Measurements from ENCODE around the gene IGF1.
"Not testable (repeated sequence)": the region's sequence is repeated elsewhere in the genome, so short reads cannot be mapped to it uniquely, and the experiment has no call there.

IGF1 gene

GRCh38 chr12:102379346-102380162 lies 100.8 kb downstream of the IGF1 start:
- DNase-seq (ENCODE audit: low spot score): no peak

DNA sequence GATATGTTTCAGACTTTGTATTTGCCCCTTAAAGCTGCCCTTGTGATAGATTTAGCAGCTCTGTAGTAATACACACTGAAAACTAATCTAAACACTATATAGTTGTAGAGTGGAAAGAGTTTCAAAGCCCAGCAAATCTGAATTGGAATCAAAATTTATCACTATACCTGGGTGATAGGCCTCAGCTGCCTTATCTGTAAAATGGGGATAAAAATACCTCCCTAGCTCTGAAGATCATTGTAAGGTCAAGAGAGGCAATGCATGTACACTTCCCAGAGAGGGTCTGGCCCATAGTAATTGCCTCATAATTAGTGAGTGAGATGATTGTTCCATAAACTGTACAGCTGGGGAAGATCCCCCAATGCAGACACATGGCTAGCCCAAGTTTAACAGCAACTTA lies 103.6 kb downstream of the IGF1 start:
- DNase-seq (ENCODE audit: low spot score): no peak

GRCh38 chr12:102376181-102376747 lies 104.1 kb downstream of the IGF1 start:
- no peak for DNase-seq (ENCODE audit: low spot score)

- DNase-seq (ENCODE audit: low spot score): no peak
Observed at GRCh38 chr12:102374190-102374589, 106.2 kb downstream of the IGF1 start.

DNA sequence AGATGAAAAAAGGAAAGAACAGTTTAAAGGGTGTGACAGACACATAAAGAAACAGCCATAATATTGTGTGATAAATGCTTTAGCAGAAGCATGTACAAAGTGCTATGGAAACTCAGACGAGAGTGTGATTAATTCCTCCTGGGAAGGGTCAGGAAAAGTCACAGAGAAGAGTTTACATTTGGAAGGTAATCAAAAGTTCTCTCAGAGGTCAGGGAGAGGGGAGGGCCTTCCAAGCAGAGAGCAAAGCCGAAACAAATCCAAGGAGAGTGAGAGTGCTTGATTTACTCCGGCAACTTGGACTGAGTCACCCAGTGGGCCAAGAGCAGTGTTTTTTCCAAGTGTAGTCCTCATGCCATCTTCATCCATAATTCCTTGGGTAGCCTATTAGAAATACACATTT lies 108.3 kb downstream of the IGF1 start:
- no peak for DNase-seq (ENCODE audit: low spot score)

DNA sequence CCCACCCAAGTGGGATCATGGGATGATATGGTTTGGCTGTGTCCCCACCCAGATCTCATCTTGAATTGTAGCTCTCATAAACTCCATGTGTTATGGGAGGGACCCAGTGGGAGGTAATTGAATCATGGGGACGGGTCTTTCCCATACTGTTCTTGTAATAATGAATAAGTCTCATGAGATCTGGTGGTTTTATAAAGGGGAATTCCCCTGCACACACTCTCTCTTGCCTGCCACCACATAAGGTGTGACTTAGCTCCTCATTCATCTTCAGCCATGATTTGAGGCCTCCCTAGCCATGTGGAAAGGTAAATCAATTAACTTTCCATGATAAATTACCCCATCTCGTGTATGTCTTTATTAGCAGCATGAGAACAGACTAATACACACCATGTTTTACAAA lies 109.2 kb downstream of the IGF1 start:
- DNase-seq (ENCODE audit: low spot score): no peak

- no peak for DNase-seq (ENCODE audit: low spot score)
Observed at GRCh38 chr12:102369876-102370275, 110.5 kb downstream of the IGF1 start.

- no peak for DNase-seq (ENCODE audit: low spot score)
Observed at GRCh38 chr12:102365365-102365764, 115.0 kb downstream of the IGF1 start.

GRCh38 chr12:102364709-102365108 lies 115.7 kb downstream of the IGF1 start:
- no peak for DNase-seq (ENCODE audit: low spot score)

- DNase-seq (ENCODE audit: low spot score): no peak
Observed at GRCh38 chr12:102356690-102357089, 123.7 kb downstream of the IGF1 start.

GRCh38 chr12:102354281-102354680 lies 126.1 kb downstream of the IGF1 start:
- DNase-seq (ENCODE audit: low spot score): not testable (repeated sequence)

DNA sequence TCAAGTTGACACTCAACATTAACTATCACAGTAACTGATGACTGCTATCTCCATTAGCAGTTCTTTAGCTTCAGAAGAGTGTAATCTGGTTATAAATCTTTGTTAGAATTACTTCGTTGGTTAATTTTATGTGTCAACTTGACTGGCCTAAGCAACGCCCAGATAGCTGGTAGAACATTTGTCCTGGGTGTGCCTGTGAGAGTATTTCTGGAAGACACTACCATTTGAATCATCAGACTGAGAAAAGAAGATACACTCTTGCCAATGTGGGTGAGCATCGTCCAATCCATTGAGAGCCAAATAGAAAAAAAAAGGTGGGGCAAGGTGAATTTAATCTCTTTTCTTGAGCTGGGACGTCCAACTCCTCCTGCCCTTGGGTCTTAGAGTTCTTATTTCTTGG lies 129.0 kb downstream of the IGF1 start:
- DNase-seq (ENCODE audit: low spot score): no peak

DNA sequence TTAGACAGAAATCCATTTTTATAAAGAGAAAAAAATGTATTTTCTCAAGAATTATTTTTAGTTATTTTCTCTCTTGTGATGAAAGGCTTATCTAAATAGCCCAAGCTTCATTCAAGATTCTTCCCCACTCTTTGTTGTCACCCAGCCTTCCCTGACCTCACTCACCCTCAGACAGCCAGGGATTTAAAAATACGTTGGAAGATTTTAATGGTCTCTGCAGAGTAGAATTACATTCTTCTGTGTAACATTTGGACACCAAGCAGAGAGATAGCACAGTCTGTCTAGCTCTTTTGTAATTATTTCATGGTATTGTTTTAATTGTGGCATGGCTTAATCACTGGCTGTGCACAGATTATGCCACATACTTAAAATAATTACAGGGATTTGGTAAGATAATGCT lies 130.3 kb downstream of the IGF1 start:
- no peak for DNase-seq (ENCODE audit: low spot score)

DNA sequence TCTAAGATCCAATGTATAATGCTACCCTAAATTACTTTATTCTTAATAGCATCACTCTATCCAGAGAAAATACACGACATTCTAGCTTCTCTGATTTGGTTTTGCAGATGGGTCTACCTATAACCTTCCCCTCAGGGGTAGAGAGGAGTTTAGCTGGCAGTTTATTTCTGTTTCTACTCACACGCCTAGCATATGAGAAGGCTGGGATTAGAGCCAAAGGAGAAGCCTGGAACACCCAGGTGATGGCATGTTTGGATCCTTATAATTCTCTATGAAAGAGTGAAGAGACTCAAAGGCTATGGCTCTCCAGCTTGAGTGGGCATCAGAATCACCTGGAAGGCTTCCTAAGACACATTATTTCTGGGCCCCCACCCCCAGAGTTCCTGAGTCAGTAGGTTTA lies 131.3 kb downstream of the IGF1 start:
- DNase-seq (ENCODE audit: low spot score): no peak

DNA sequence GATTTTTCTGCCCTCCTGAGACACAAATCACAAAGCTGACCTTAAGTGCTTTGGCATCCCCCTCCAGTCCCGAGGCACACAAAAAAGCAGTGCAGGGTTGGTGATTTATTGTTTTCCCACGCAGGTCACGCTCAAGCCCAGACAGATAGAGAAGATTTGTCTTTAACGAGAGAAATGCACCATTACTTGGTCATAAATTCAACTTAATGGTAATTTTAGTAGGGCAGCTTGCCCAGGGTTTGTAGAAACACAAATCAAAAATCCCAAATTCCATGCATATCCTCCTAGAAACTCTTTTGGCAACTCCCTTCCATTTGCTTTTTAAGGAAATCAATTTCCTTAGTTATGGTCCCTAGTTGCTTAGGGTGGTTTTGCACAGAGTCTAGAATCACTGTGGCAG lies 132.6 kb downstream of the IGF1 start:
- DNase-seq (ENCODE audit: low spot score): no peak

All from activated CD4-positive, alpha-beta T cell treated with anti-CD3 and anti-CD28 coated beads, Interleukin-2, Interleukin-4, amounts not matched to agents 100 ng/mL and 50 ng/mL, durations not matched to agents 16 hours and 8 hours (primary cell).